ENCODE data around the gene POLK. TPM values are rescaled to one million over a fixed set of nuclear protein-coding genes. Genes with fewer than 3 reads are reported as not detected.

The POLK gene
- total and polyA plus RNA-seq, 2 of the 8 experiments (the other 6 are each of a cell fraction or from before 2014, with no cell fraction given) = 2.0 to 9.0 TPM

- TF ChIP-seq ATF2 (IDR thresholded peaks at IDR 0.05; ENCODE audit: low read length) (no peak), SAP30 (IDR thresholded peaks at IDR 0.05; ENCODE audit: insufficient read depth, insufficient replicate concordance, low read length) (no peak), YY1 (IDR thresholded peaks at IDR 0.05; ENCODE audit: low read depth, low read length) (no peak), EGR1 (IDR thresholded peaks at IDR 0.05; ENCODE audit: borderline replicate concordance, low read depth, low read length) (no peak), CHD2 (IDR thresholded peaks at IDR 0.05; ENCODE audit: low read length) (no peak), NRF1 (IDR thresholded peaks at IDR 0.05; ENCODE audit: low read depth, low read length) (no peak)
These were observed 38.7 kb upstream of the POLK start (continued) for GRCh38 chr5:75472973-75473372.
